ENCODE measurements around the gene SH3BP5L. TPM values are rescaled to one million over a fixed set of nuclear protein-coding genes. Genes with fewer than 3 reads are reported as not detected.

Gene SH3BP5L
- total RNA-seq, 6 experiments from 2014 or later = 29.8 to 42.1 (median 32.2) TPM

- no peaks in the 10 kb centered on the region; the same call in 1 of the 2 replicates for H3K27me3 Mint-ChIP-seq (ENCODE audit: insufficient read depth)
- peak overlapping the region; percentile 94; the same call in 1 of the 2 replicates for H3K4me3 Mint-ChIP-seq
- peak overlapping the region; percentile 98 for H3K27ac Mint-ChIP-seq
- 0 out of 2 replicates have a peak, but pooled peaks have one; percentile 8 for TF ChIP-seq CTCF (IDR thresholded peaks at IDR 0.05)
- H3K9me3 Mint-ChIP-seq = no peaks in the 10 kb centered on the region
- H3K4me1 Mint-ChIP-seq (ENCODE audit: low read depth) = peaks cover 62% of the 10 kb centered on the region
- peaks cover 61% of the 10 kb centered on the region for H3K36me3 Mint-ChIP-seq (ENCODE audit: low read depth)
- no peak for DNase-seq
These were observed 5.6 kb downstream of the SH3BP5L start for GRCh38 chr1:248820041-248820585.

- Mint-ChIP-seq H3K4me3 (no peak overlapping the region; the same call in 1 of the 2 replicates), H3K27ac (peak overlapping the region; percentile 65), H3K36me3 (ENCODE audit: low read depth) (peaks cover 62% of the 10 kb centered on the region), H3K4me1 (ENCODE audit: low read depth) (peaks cover 49% of the 10 kb centered on the region), H3K9me3 (no peaks in the 10 kb centered on the region), H3K27me3 (ENCODE audit: insufficient read depth) (no peaks in the 10 kb centered on the region; the same call in 1 of the 2 replicates)
- TF ChIP-seq CTCF (IDR thresholded peaks at IDR 0.05) = no peak
- no peak for DNase-seq
These were observed 7.0 kb downstream of the SH3BP5L start for GRCh38 chr1:248818505-248819374.

- peaks cover 5% of the 10 kb centered on the region; the same call in 1 of the 2 replicates for H3K27me3 Mint-ChIP-seq (ENCODE audit: insufficient read depth)
- peaks cover 58% of the 10 kb centered on the region for H3K36me3 Mint-ChIP-seq (ENCODE audit: low read depth)
- TF ChIP-seq CTCF (IDR thresholded peaks at IDR 0.05) = no peak
- peak overlapping the region; percentile 33 for H3K27ac Mint-ChIP-seq
- no peak for DNase-seq
- H3K4me1 Mint-ChIP-seq (ENCODE audit: low read depth) = peaks cover 43% of the 10 kb centered on the region
- no peaks in the 10 kb centered on the region for H3K9me3 Mint-ChIP-seq
- H3K4me3 Mint-ChIP-seq = no peak overlapping the region
These were observed 8.7 kb downstream of the SH3BP5L start for GRCh38 chr1:248817065-248817464.

GRCh38 chr1:248816042-248816851 is 9.5 kb downstream of the SH3BP5L start:
- Mint-ChIP-seq H3K27ac (peak overlapping the region; percentile 57; the same call in 1 of the 2 replicates), H3K9me3 (no peaks in the 10 kb centered on the region), H3K4me1 (ENCODE audit: low read depth) (peaks cover 40% of the 10 kb centered on the region), H3K36me3 (ENCODE audit: low read depth) (peaks cover 51% of the 10 kb centered on the region), H3K27me3 (ENCODE audit: insufficient read depth) (peaks cover 5% of the 10 kb centered on the region; the same call in 1 of the 2 replicates), H3K4me3 (no peak overlapping the region)
- TF ChIP-seq CTCF (IDR thresholded peaks at IDR 0.05) = no peak
- DNase-seq = no peak

- peaks cover 40% of the 10 kb centered on the region for H3K4me1 Mint-ChIP-seq (ENCODE audit: low read depth)
- peaks cover 51% of the 10 kb centered on the region for H3K36me3 Mint-ChIP-seq (ENCODE audit: low read depth)
- H3K27ac Mint-ChIP-seq = peak overlapping the region; percentile 25; the same call in 1 of the 2 replicates
- H3K4me3 Mint-ChIP-seq = no peak overlapping the region
- H3K9me3 Mint-ChIP-seq = no peaks in the 10 kb centered on the region
- peaks cover 6% of the 10 kb centered on the region for H3K27me3 Mint-ChIP-seq (ENCODE audit: insufficient read depth)
- no peak for DNase-seq
- no peak for TF ChIP-seq CTCF (IDR thresholded peaks at IDR 0.05)
These were observed 10.2 kb downstream of the SH3BP5L start for GRCh38 chr1:248815407-248816034.

Data from HFFc6 (cell line).